Measurements from ENCODE around the gene NAA40.

- TF ChIP-seq OSR1 (CRISPR knock-in tag; IDR thresholded peaks at IDR 0.05) (no peak), ZNF70 (CRISPR knock-in tag; IDR thresholded peaks at IDR 0.05) (no peak), CSDC2 (CRISPR knock-in tag; IDR thresholded peaks at IDR 0.05) (no peak), ZFP3 (CRISPR knock-in tag; IDR thresholded peaks at IDR 0.05) (no peak), GLIS3 (CRISPR knock-in tag; IDR thresholded peaks at IDR 0.05) (no peak), ZFP30 (CRISPR knock-in tag; IDR thresholded peaks at IDR 0.05) (no peak), TCF4 (CRISPR knock-in tag; IDR thresholded peaks at IDR 0.05; ENCODE audit: borderline replicate concordance) (no peak), PPARA (CRISPR knock-in tag; IDR thresholded peaks at IDR 0.05; ENCODE audit: borderline replicate concordance) (no peak), ZC3H10 (CRISPR knock-in tag; IDR thresholded peaks at IDR 0.05) (no peak), POU6F1 (CRISPR knock-in tag; IDR thresholded peaks at IDR 0.05; ENCODE audit: borderline replicate concordance, low read depth) (no peak), PATZ1 (CRISPR knock-in tag; IDR thresholded peaks at IDR 0.05; ENCODE audit: borderline replicate concordance) (no peak)
Observed at GRCh38 chr11:63969461-63969860, 30.7 kb downstream of the NAA40 start.

Data from SK-N-SH treated with all-trans-retinoic acid at 6 μM for 48 hours (cell line).